Measurements from ENCODE around the gene SETBP1.

SETBP1 gene

DNA sequence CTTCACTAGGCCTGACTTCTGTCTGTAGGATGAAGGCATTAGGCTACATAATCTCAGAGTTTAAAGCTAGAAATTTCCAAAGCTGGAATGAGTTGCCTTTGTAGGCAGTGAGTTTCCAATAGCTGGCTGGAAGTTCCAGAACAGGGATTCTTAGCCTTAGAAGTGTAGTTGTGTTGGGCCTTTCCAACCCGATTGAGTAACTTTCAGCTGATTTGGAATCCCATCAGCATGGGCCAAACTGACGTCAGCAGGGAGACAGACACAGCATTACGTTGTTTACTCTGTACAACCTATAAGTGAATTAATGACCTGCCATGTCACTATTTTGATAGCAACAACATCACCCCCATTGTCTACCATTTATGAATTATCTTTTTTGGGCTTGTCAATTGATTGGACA is 56.9 kb downstream of the SETBP1 start:
- TF ChIP-seq ZNF8 (CRISPR knock-in tag; IDR thresholded peaks at IDR 0.05) = no peak
- TF ChIP-seq TSHZ2 (CRISPR knock-in tag; IDR thresholded peaks at IDR 0.05) = no peak
- no peak for TF ChIP-seq CREB5 (CRISPR knock-in tag; IDR thresholded peaks at IDR 0.05; ENCODE audit: low read depth)
- TF ChIP-seq PPARA (CRISPR knock-in tag; IDR thresholded peaks at IDR 0.05; ENCODE audit: borderline replicate concordance) = no peak
- TF ChIP-seq TCF4 (CRISPR knock-in tag; IDR thresholded peaks at IDR 0.05; ENCODE audit: borderline replicate concordance) = no peak
- no peak for TF ChIP-seq CSDC2 (CRISPR knock-in tag; IDR thresholded peaks at IDR 0.05)
- TF ChIP-seq POU6F1 (CRISPR knock-in tag; IDR thresholded peaks at IDR 0.05; ENCODE audit: borderline replicate concordance, low read depth) = no peak
- TF ChIP-seq ESRRG (CRISPR knock-in tag; IDR thresholded peaks at IDR 0.05) = no peak
- no peak for TF ChIP-seq RARB (CRISPR knock-in tag; IDR thresholded peaks at IDR 0.05)
- TF ChIP-seq CSRNP3 (CRISPR knock-in tag; IDR thresholded peaks at IDR 0.05) = no peak
- TF ChIP-seq OSR1 (CRISPR knock-in tag; IDR thresholded peaks at IDR 0.05) = no peak
- no peak for TF ChIP-seq ZC3H10 (CRISPR knock-in tag; IDR thresholded peaks at IDR 0.05)
- ATAC-seq = no peak

DNA sequence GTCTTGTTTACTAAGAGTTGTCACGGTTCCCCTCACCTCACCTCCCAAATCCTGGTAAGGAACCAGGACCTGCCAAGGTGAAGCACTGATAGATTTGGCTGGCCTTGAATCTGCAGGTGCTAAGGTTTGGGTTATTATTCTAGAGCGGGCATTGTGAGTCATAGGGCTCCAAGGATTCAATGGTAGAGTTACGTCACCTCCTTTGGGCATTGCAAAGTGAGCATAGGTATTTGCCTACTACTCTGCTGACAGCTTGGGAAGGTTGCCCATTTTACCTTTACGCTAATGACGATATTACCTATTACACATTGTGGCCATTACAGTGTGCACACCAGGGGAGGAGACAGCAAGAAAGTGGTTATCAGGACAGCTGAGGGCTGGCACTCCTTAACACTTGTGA is 59.3 kb downstream of the SETBP1 start:
- ATAC-seq = no peak
- TF ChIP-seq CSRNP3 (CRISPR knock-in tag; IDR thresholded peaks at IDR 0.05) (no peak), CSDC2 (CRISPR knock-in tag; IDR thresholded peaks at IDR 0.05) (no peak), ZFP3 (CRISPR knock-in tag; IDR thresholded peaks at IDR 0.05) (no peak), GLIS3 (CRISPR knock-in tag; IDR thresholded peaks at IDR 0.05) (no peak), ZNF70 (CRISPR knock-in tag; IDR thresholded peaks at IDR 0.05) (no peak), PPARA (CRISPR knock-in tag; IDR thresholded peaks at IDR 0.05; ENCODE audit: borderline replicate concordance) (no peak), OSR1 (CRISPR knock-in tag; IDR thresholded peaks at IDR 0.05) (no peak), ZC3H10 (CRISPR knock-in tag; IDR thresholded peaks at IDR 0.05) (no peak), ARNTL (CRISPR knock-in tag; IDR thresholded peaks at IDR 0.05; ENCODE audit: borderline replicate concordance, low read depth) (no peak)

DNA sequence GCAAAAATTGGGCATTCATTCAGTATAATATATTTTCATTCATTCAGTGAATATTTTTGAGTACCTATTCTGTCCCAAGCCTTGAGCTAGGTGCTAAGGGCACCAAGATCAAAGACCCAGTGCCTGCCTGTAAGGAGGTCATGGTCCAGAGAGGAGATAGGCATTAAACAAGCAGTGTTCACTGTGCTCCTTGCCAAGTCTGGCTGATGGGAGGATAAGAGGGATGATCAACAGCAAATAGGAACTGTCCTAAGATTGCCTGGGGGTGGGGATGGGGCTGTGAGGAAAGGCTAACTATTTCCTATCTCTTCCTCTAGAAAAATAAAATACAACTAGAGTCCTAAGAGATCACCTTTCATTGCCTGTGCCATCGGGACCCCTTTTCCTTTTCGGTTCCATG is 60.4 kb downstream of the SETBP1 start:
- TF ChIP-seq ZNF565 (CRISPR knock-in tag; conservative IDR thresholded peaks at IDR 0.05; ENCODE audit: low read depth) = no peak
- no peak for TF ChIP-seq TOX (CRISPR knock-in tag; IDR thresholded peaks at IDR 0.05; ENCODE audit: borderline replicate concordance)
- no peak for TF ChIP-seq TSHZ2 (CRISPR knock-in tag; IDR thresholded peaks at IDR 0.05)
- TF ChIP-seq ZNF70 (CRISPR knock-in tag; IDR thresholded peaks at IDR 0.05) = no peak
- TF ChIP-seq TCF4 (CRISPR knock-in tag; IDR thresholded peaks at IDR 0.05; ENCODE audit: borderline replicate concordance) = no peak
- no peak for TF ChIP-seq GLIS3 (CRISPR knock-in tag; IDR thresholded peaks at IDR 0.05)
- no peak for TF ChIP-seq SNAI2 (CRISPR knock-in tag; IDR thresholded peaks at IDR 0.05)
- TF ChIP-seq BACH2 (CRISPR knock-in tag; IDR thresholded peaks at IDR 0.05; ENCODE audit: borderline replicate concordance) = no peak
- no peak for ATAC-seq

Data from SK-N-SH treated with all-trans-retinoic acid at 6 μM for 48 hours (cell line).